Right renal pelvis (tissue), 4 donors: ENCODE data around the gene MAOA. TPM values are rescaled to one million over a fixed set of nuclear protein-coding genes. Genes with fewer than 3 reads are reported as not detected.
"Not testable (repeated sequence)": the region's sequence is repeated elsewhere in the genome, so short reads cannot be mapped to it uniquely, and the experiment has no call there.

Experiments
- DNase-seq, 4 donors: peaks; one replicate each; pipeline ENCODE4 v3.0.0-alpha.2; 2013; ENCODE audit warnings: low read depth in 4 of 4, low spot score in 3 of 4, missing footprints in 1 of 4
- polyA plus RNA-seq, 4 donors: library from polyadenylated mRNA; unstranded; fragments of 120-200 nt; gene quantifications; one replicate each; pipeline ENCODE4 v1.2.1, GENCODE V29; 2013; ENCODE audit not compliant: insufficient read length in 4 of 4

The MAOA gene
- polyA plus RNA-seq, 4 donors, result 16.9 to 31.9 (median 20.6) TPM

DNA sequence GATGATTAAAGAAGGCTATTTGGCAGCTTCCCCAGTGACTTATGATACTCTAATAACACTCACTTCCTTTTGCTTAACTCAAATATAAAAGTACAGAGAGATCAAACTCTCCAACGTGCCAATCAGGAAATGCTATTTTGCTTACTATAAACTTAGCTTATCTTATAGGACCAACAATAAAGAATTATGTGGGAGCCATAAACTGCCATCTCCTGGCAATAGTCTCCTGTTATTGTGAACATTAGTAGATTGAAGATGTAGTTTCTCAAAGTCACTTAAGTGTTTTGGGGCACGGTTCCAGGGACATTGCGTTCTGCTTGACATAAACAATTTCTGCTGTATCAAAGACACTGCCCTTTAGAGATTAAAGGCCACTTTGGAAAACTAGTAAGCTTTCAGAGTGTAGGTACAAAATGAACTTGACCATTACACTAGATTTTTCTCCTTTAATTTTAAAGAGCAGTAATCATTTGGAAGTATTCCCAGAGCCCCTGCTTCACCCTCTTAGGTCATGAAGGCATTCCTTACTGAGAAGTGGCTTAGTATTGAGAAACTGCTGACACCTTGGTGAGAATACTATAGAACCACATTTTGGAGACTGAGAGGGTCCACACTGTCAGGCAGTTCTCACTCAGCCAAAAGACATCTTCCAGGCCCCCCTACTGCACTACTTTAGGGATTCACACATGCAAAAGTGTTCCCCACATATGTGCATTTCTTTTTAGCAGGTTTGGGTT, 51.9 kb downstream of the MAOA start:
- DNase-seq, result no peak

DNA sequence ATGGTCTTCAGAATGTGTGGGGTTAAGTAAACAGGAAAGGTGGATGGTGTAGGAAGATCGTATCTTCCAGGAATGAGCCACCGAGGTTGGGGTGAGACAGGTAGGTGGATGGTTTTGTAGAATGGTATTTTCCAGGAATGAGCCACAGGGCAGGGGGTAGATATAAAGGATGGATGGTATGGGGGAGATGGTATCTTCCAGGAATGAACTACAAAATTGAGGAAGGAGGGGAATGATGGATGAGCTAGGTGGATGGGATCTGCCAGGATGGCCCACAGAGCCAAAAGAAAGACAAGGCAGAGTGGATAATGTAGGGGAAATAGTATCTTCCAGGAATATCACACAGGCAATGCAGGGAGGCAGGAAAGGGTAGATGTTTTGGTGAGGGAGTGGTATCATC, 60.0 kb downstream of the MAOA start:
- DNase-seq, result no peak

DNA sequence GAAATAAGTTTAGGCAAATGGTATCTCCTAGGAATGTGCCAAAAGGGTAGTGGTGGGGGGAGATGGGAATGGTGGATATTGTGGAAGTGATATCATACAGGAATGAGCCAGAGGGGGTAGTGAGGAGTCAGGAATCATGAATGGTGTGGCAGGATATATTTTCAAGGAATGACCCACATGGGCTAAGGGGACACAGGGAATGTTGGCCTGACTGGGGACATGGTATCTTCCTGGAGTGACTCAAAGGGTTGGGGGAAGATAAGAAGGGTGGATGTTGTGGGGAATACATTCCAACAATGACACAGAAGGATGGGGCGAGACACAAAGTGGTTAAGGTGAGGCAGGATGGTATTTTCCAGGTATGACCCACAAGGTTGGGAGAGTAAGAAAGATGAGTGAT, 60.6 kb downstream of the MAOA start:
- DNase-seq, result no peak

DNA sequence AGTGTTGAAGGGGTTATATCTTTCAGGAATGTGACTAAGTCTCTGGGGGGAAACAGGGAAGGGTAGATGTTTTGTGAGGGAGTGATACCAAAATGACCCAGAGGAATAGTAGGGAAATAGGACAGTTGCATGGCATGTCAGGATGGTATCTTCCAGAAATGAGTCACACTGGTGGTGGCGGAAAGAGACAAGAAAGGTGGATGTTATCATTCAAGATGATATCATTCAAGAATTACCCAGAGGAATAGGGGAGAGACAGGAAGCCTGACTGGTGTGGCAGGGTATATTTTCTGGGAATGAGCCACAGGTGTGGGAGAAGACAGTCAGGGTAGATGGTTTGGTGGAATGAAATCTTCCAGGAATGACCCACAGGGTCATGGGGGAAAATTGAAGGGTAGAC, 61.1 kb downstream of the MAOA start:
- no peak for DNase-seq

DNA sequence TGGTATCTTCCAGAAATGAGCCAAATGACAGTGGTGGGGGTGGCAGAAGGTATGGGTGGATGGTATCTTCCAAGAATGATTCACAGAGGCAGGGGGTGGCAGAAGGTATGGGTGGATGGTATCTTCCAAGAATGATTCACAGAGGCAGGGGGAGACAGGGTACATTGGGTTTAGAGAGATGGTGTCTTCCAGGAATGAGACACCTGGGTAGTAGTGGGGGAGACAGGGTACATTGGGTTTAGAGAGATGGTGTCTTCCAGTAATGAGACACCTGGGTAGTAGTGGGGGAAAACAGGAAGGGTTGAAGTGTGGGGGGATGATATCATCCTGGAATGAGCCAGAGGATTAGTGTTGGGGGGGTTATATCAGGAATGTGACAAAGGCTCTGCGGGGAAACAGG, 62.0 kb downstream of the MAOA start:
- DNase-seq, result no peak

DNA sequence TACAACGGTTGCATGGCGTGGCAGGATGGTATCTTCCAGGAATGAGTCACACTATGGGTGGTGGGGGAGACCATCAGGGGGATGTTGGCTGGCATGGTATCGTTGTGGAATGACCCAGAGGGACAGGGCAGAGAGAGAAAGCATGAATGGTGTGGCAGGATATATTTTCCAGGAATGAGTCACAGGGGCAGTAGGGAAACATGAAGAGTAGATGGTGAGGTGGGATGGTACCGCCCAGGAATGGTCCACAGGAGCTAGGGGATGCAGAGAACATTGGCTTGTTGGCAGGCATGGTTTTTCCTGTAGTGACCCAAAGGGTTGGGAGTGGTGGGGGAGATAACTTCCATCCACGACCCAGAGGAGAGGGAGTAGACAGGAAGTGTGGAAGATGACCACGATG, 62.4 kb downstream of the MAOA start:
- no peak for DNase-seq

DNA sequence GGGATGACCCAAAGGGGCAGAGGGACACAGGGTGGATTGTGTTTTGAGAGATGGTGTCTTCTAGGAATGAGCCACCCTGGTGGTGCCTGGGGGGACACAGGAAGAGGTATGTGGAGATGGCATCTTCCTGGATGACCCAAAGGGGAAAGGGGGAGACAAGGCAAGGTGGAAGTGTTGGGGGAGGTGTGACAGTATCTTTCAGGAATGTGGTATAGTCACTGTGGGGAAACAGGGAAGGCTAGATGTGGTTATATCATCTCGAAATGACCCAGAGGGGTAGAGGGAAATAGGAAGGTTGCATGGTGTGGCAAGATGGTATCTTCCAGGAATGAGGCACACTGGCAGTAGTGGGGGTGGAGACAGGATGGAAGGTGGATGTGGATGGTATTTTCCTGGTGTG, 62.9 kb downstream of the MAOA start:
- no peak for DNase-seq

DNA sequence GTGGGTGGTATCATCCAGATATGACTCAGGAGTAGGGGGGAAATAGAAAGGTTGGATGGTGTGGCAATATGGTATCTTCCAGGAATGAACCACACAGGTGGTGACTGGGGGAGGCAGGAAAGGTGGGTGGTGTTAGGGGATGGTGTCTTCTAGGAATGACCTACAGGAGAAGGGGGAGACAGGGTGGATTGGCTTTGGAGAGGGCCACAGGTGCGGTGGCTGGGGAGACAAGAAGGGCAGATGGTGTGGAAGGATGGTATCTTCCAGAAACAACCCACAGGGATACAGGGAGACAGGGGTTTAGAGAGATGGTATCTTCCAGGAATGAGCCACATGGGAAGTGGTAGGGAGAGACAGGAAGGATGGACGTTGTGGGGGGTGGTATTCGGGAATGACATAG, 64.0 kb downstream of the MAOA start:
- no peak for DNase-seq

DNA sequence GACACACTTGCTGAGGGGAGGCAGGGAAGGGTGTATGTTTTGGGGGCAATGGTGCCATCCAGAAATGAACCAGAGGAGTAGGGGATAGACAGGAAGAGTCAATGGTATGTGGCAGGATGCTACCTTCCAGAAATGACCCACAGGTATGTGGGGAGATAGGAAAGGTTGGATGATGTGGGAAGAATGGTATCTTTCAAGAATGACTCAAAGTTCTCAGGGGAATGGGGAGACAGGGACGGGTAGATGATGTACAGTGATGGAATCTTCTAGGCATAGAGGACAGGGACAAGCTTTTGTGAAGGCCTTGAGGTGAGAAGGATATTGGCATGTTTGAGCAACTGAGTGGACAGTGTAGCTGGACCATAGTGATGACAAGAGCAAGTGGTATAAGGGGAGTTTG, 64.9 kb downstream of the MAOA start:
- no peak for DNase-seq

DNA sequence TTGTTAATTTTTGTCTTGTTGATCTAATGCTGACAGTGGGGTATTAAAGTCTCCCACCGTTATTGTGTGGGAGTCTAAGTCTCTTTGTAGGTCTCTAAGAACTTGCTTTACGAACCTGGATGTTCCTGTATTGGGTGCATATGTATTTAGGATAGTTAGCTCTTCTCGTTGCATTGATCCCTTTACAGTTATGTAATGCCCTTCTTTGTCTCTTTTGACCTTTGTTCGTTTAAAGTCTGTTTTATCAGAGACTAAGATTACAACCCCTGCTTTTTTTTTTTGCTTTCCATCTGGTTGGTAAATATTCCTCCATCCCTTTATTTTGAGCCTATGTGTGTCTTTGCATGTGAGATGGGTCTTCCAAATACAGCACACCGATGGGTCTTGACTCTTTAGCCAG, 69.1 kb downstream of the MAOA start:
- DNase-seq, result not testable (repeated sequence)

DNA sequence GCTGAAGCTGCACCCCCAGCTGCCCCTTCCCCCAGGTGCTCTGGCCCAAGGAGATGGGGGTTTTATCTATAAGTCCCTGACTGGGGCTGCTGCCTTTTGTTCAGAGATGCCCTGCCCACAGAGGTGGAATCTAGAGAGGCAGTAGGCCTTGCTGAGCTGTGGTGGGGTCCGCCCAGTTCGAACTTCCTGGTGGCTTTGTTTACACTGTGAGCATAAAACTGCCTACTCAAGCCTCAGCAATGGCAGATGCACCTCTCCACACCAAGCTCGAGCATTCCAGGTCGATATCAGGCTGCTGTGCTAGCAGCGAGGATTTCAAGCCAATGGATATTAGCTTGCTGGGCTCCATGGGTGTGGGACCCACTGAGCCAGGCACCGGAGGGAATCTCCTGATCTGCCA, 71.2 kb downstream of the MAOA start:
- DNase-seq, result not testable (repeated sequence)

DNA sequence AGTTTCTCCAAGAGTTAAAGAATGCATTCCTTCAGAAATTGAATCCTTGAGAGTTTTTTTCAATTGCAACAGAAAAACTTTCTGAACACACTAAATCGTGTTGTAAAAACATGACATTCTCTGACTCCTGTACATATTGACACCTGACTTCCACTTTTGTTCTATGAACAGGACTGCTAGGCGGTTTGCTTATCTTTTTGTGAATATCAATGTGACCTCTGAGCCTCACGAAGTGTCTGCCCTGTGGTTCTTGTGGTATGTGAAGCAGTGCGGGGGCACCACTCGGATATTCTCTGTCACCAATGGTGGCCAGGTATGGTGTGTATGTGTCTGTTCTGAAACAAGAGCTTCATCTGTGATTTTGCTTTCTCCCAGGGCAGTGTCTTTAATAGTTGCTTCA, 71.9 kb downstream of the MAOA start:
- DNase-seq, result no peak

DNA sequence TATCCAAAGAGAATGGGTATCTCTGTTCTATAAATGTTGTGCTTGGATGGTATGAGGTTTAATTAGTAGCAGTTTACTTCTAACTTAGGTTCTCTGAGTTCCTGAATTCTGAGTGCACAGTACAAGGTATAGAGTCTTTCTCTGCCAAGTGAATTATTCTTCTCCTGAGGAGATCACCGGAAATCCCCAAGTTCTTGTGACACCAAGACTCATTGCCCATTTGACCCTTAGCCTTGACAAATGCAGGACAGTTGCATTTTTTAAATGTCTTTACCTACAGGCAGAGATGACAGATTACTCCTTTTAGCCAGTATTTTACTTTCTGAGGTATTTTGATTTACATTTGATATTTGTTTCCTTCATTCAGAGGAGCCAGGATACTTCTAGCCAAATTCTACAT, 72.9 kb downstream of the MAOA start:
- DNase-seq, result no peak

DNA sequence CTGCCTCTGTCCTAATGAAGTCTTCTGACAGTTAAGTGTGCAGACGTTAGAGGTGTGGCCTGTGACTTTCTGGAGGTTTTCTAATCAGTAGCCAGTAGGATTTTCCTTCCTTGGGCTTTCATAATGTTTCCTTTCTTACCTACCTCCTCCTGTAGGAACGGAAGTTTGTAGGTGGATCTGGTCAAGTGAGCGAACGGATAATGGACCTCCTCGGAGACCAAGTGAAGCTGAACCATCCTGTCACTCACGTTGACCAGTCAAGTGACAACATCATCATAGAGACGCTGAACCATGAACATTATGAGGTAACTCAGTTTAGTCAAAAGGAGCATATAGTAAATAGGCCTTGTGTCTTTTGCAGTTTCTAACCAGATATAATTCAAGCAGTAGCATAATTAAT, 75.0 kb downstream of the MAOA start:
- DNase-seq, result no peak

DNA sequence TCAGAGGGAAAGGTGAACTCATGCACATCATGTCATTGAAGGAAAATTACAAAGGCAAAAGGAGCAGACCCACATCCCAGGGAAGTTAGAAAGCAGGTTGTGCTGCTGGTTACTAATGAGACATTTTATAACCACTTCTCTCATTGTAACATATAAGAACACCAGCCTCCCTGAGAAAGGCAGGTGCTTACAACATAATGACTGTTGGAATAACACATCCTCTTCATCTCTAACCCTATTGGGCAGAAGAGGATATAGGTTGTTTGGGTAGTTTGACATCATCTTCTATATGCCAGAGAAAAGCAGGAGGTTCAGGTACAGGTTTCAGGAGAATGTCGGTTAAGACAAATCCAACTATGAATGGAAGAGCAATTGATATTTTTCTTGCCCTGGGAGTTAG, 77.6 kb downstream of the MAOA start:
- DNase-seq, result no peak

DNA sequence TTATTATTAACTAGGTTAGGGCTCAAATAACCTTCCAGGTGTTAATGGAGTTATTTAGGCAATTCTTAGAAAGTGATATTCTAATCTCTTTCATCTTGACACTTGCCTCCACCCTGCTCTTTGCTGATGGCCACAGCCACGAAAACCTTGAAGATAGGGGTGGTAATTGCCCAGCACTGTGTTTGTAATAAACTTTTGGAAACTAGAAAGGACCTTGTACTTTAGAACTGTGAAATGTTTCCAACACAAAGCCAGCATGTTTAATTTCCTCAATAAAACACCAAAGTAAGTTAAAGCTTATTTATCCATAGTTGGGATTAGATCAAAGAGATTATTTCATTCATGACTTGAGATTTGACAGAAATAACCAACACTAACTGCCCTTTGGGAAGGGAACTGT, 78.3 kb downstream of the MAOA start:
- no peak for DNase-seq

DNA sequence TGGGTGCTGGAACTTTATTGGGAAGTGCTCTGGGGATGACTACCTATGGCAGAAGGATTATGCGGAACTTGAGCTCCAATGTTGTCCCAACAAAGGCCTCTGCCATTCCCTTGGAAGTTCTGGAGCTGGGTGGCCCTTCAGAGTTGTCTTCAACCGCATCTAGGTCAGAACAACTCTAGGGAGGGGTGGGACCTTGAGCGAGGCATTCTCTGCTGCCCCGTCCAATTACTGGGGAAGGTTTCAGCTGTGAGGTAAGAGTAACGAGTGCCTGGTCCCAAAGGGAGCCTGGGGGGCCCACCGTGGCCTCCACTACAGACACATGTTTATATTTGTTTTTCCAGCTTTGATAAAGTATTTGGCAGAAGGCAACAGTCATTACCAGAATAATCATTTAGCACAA, 79.4 kb downstream of the MAOA start:
- no peak for DNase-seq

DNA sequence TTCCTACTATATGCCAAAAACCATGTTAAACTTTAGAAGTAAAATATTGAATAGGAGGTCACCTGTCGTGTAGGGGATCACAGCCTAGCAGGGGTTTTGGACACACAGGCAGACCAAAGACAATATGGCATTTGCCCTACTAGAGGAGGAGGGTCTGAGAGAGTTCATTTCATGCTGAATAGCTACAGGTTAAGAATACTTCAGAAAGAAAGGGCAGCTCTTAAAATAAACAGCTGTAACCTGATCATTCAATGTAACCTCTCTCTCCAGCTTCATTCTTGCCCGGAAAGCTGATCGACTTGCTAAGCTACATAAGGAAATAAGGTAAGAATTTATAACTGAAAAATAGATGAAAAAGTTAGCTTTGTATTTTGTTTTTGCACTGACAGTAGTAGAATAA, 79.9 kb downstream of the MAOA start:
- no peak for DNase-seq

DNA sequence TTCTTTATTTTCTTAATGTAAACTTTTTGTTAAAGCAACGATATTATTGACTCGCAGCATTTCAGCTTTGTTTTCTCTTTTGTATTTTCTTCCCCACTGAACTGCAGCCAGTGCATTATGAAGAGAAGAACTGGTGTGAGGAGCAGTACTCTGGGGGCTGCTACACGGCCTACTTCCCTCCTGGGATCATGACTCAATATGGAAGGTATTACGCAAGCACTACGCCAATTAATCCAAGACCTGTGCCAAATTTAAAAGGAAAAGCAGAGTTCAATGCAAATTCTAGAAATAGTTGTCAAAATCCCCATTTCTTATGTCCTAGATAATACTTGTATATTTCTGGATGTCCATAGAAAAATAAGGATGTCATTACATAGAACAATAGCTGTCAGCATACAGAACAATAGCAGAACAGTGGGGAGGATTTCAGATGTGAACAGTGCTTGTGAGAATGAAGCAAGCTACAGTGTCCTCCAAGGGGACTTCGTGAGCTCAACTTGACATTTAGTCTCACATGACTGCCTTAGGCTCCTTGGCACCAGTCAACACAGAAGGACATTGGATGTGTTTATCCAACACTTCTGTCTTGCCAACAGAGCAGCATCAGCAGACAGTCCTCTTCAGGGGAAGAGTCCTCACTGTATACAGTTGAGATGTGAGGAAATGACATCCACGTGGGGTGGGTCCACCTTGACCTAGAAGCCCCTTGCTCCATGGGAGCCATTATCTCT, 85.9 kb downstream of the MAOA start:
- DNase-seq, result no peak

DNA sequence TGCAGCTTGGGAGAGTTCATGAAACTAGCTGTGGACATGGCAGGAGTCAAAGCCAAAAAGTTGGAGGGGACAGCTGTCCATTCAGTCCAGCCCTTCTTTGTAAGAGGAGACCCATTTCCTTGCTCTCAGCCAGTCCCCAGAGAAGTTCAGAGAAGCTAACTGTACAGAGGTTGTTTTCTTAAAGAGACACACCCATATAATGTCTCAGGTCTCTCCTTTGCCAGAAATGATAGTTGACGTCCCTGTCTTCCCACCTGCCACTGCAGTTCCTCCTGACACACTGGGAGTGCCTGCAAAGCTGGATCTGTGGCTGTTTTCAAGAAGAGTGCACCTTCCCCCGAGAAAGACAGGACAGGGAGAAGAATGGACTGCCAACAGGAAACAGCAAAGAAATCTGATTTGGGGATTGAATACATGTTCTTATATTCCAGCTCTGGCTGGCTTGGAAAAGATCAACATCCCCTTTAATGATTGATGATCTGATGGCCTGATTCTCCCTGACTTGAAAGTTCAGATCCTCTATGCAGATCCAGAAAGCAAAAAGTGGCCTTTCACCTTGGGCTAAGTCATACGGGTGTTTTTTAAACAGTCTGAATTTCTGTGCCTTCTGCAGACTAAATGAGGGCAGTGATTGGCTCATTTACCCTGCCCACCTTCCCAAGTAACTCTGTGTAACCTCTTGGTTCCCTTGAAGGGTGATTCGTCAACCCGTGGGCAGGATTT, 87.2 kb downstream of the MAOA start:
- DNase-seq, result no peak

DNA sequence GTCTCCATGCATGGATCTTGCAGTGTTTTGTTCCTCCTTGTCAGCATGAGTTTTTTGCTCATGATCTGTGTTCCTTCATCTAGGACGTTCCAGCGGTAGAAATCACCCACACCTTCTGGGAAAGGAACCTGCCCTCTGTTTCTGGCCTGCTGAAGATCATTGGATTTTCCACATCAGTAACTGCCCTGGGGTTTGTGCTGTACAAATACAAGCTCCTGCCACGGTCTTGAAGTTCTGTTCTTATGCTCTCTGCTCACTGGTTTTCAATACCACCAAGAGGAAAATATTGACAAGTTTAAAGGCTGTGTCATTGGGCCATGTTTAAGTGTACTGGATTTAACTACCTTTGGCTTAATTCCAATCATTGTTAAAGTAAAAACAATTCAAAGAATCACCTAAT, 88.2 kb downstream of the MAOA start:
- DNase-seq, result no peak
